ENCODE data around the gene EMC8. TPM values are rescaled to one million over a fixed set of nuclear protein-coding genes. Genes with fewer than 3 reads are reported as not detected.

EMC8 gene
- total RNA-seq, 1 donor from 2014 or later: 35.5 TPM

DNA sequence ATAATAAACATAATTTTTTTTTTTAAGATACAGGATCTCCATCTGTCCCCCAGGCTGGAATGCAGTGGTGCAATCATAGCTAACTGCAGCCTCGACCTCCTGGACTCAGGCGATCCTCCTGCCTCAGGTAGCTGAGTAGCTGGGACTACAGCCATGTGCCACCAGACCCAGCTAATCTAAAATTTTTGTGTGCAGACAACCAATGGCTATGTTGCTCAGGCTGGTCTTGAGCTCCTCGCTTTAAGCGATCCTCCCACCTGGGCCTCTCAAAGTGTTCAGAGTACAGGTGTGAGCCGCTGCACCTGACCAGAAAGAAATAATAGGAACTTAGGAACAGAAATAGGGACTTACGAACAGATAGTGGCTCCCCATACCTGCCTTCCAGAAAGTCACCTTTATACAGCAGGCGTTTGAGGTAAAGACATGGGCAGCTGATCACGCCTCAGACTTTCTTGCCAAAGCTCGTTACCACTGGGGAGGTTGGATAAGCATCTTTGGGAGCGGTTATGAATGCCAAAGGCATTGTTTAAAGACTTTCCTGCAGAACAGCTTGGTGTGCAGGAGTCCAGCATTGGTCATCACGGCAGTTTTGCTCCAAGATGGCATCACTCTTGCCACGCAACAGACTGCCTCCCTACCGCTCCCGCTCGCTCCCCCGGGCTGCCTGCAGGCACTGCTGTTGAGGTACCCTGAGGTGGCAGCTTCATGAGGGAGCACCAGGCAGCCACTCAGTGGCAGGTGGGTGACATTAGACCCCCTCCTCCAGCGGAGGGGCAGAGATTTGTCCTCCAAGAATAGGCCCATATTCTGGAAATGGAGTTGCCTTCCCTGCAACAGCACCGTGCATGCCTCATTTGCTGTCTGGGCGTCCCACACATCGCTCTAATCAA is 13.7 kb upstream of the EMC8 start:
- H3K4me1 Mint-ChIP-seq (ENCODE audit: unreplicated experiment): no peaks in the 10 kb centered on the region
- H3K4me3 Mint-ChIP-seq (ENCODE audit: unreplicated experiment): no peak overlapping the region
- H3K27me3 Mint-ChIP-seq (ENCODE audit: unreplicated experiment): peaks cover 29% of the 10 kb centered on the region
- no peak for DNase-seq (ENCODE audit: extremely low spot score, unreplicated experiment)
- no peaks in the 10 kb centered on the region for H3K36me3 Mint-ChIP-seq (ENCODE audit: unreplicated experiment)
- no peak overlapping the region for H3K27ac Mint-ChIP-seq (ENCODE audit: unreplicated experiment)
- H3K9me3 Mint-ChIP-seq (ENCODE audit: unreplicated experiment): no peaks in the 10 kb centered on the region
- no peak for TF ChIP-seq CTCF (IDR thresholded peaks at IDR 0.05)

GRCh38 chr16:85812031-85812807 is 12.9 kb upstream of the EMC8 start:
- DNase-seq (ENCODE audit: extremely low spot score, unreplicated experiment): no peak
- Mint-ChIP-seq H3K4me1 (ENCODE audit: unreplicated experiment) (no peaks in the 10 kb centered on the region), H3K9me3 (ENCODE audit: unreplicated experiment) (no peaks in the 10 kb centered on the region), H3K27me3 (ENCODE audit: unreplicated experiment) (peaks cover 26% of the 10 kb centered on the region), H3K36me3 (ENCODE audit: unreplicated experiment) (no peaks in the 10 kb centered on the region), H3K27ac (ENCODE audit: unreplicated experiment) (no peak overlapping the region), H3K4me3 (ENCODE audit: unreplicated experiment) (no peak overlapping the region)
- no peak for TF ChIP-seq CTCF (IDR thresholded peaks at IDR 0.05)

GRCh38 chr16:85810742-85811115 is 11.4 kb upstream of the EMC8 start:
- no peak for TF ChIP-seq CTCF (IDR thresholded peaks at IDR 0.05)
- Mint-ChIP-seq H3K9me3 (ENCODE audit: unreplicated experiment) (no peaks in the 10 kb centered on the region), H3K4me3 (ENCODE audit: unreplicated experiment) (no peak overlapping the region), H3K36me3 (ENCODE audit: unreplicated experiment) (peaks cover 9% of the 10 kb centered on the region), H3K27me3 (ENCODE audit: unreplicated experiment) (peaks cover 21% of the 10 kb centered on the region), H3K27ac (ENCODE audit: unreplicated experiment) (no peak overlapping the region), H3K4me1 (ENCODE audit: unreplicated experiment) (no peaks in the 10 kb centered on the region)
- DNase-seq (ENCODE audit: extremely low spot score, unreplicated experiment): no peak

GRCh38 chr16:85810097-85810741 is 10.9 kb upstream of the EMC8 start:
- Mint-ChIP-seq H3K27me3 (ENCODE audit: unreplicated experiment) (peaks cover 21% of the 10 kb centered on the region), H3K9me3 (ENCODE audit: unreplicated experiment) (no peaks in the 10 kb centered on the region), H3K27ac (ENCODE audit: unreplicated experiment) (no peak overlapping the region), H3K4me3 (ENCODE audit: unreplicated experiment) (no peak overlapping the region), H3K36me3 (ENCODE audit: unreplicated experiment) (peaks cover 13% of the 10 kb centered on the region), H3K4me1 (ENCODE audit: unreplicated experiment) (no peaks in the 10 kb centered on the region)
- DNase-seq (ENCODE audit: extremely low spot score, unreplicated experiment): no peak
- no peak for TF ChIP-seq CTCF (IDR thresholded peaks at IDR 0.05)

All from osteocyte (in vitro differentiated cells).